GM10266 (cell line): ENCODE results near the gene GREM1.

ENCODE experiments used
- DNase-seq: peaks from one replicate; pipeline ENCODE4 v3.0.0; 2012; ENCODE audit errors: extremely low spot score
- TF ChIP-seq, protein P1 (sequence below): IDR thresholded peaks from 2 replicates; pipeline ENCODE4 v1.5.1; 2012; ENCODE audit warnings: mild to moderate bottlenecking, low read depth; ENCODE audit not compliant: control insufficient read depth, insufficient read depth; ENCODE audit errors: missing control alignments

Gene GREM1

DNA sequence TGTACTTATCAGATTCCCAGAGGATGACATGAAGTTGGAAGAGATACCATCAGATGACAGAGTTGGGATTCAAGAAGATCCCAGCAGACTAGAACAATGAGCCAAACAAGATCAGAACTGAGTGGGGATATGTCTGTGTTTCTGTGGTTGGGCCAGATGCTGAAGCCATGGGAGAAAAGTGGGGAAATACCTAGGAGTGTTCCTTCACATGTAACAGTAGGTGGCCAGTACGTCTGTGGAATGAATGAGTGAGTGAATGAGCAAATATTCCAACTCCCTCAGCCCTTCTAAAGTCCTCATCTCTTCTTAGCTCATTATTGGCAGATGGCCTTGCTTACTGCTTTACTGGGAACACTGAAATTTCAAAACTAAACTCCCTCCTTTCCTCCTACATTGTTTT is 32.2 kb upstream of the GREM1 start:
- TF ChIP-seq, protein P1, sequence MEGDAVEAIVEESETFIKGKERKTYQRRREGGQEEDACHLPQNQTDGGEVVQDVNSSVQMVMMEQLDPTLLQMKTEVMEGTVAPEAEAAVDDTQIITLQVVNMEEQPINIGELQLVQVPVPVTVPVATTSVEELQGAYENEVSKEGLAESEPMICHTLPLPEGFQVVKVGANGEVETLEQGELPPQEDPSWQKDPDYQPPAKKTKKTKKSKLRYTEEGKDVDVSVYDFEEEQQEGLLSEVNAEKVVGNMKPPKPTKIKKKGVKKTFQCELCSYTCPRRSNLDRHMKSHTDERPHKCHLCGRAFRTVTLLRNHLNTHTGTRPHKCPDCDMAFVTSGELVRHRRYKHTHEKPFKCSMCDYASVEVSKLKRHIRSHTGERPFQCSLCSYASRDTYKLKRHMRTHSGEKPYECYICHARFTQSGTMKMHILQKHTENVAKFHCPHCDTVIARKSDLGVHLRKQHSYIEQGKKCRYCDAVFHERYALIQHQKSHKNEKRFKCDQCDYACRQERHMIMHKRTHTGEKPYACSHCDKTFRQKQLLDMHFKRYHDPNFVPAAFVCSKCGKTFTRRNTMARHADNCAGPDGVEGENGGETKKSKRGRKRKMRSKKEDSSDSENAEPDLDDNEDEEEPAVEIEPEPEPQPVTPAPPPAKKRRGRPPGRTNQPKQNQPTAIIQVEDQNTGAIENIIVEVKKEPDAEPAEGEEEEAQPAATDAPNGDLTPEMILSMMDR: no peak
- DNase-seq: no peak

- DNase-seq: no peak
- TF ChIP-seq, protein P1: no peak
Observed at GRCh38 chr15:32687556-32687955, 30.2 kb upstream of the GREM1 start.

DNA sequence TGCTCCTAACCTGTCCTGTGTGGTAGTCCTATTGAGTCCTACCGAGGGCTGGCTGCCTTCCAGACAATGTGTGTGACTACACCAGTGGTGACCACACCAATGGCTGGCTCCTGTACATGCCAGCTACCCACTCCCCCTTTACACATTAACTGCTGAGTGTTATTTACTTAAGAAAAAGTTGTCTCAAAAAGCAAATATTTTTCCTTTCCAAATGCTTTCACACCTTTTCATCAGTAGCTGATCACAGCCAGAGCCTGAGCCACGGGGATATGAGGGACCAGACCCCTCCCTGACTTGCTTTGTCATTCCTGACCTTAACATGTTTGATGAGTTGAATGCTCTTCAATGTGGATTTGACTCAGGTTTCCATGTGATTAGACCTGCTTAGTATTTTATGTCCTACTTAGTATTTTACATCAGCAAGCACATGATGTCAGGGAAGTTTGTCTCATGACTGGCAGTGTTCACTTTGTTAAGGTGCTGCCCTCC is 29.6 kb upstream of the GREM1 start:
- DNase-seq: no peak
- TF ChIP-seq, protein P1: no peak

GRCh38 chr15:32690941-32691688 is 26.7 kb upstream of the GREM1 start:
- no peak for DNase-seq
- TF ChIP-seq, protein P1: no peak

- TF ChIP-seq, protein P1: no peak
- no peak for DNase-seq
Observed at GRCh38 chr15:32691689-32692038, 26.1 kb upstream of the GREM1 start.

- DNase-seq: no peak
- TF ChIP-seq, protein P1: no peak
Observed at GRCh38 chr15:32692286-32692685, 25.5 kb upstream of the GREM1 start.

DNA sequence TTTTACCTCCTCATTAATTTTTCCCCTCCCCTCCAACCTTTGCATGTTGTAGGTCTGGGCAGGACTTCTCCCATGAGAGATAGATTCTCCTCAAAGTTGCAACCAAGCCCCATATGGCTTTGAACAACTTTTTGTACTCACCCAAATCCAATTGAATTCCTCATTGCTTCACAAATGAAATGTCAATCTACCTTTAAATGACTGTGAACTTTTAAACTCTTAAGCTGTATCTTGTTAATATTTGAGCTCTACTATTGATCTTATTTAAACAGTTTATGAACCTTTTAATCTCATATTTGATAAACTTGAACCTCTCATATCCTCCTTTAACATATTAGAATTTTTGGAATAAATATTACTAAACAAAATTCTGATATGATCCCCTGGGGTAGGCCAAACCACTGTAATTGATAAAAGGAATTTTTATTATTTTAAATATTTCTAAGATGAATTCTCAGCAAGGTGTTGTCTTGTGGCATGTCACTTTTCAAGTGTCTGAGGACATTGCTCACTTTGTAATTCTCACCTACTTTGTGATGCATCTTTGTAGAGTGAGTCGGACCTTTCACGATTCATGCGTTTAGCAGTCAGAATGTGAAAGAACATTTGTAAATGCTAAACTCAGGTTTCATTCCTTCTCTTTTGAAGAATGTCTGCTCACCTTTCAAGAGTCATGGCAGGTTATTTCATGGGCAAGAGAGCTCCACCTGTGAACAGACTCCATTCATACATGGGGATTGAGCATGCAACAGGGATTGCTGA is 23.4 kb upstream of the GREM1 start:
- DNase-seq: no peak
- TF ChIP-seq, protein P1: no peak
